Activated CD4-positive, alpha-beta T cell treated with anti-CD3 and anti-CD28 coated beads, Interleukin-2, amount 50 U/mL, for 1 hour (primary cell): Measurements from ENCODE around the gene SEC14L1.

Source experiments
- DNase-seq: peaks from one replicate; pipeline ENCODE4 v3.0.0-alpha.2; 2020

Gene SEC14L1

GRCh38 chr17:77216486-77216885 lies 75.7 kb downstream of the SEC14L1 start:
- no peak for DNase-seq

- DNase-seq: no peak
These were observed 76.4 kb downstream of the SEC14L1 start for GRCh38 chr17:77217123-77217522.

GRCh38 chr17:77217566-77217965 lies 76.8 kb downstream of the SEC14L1 start:
- no peak for DNase-seq

GRCh38 chr17:77218902-77219301 lies 78.1 kb downstream of the SEC14L1 start:
- DNase-seq: no peak

DNA sequence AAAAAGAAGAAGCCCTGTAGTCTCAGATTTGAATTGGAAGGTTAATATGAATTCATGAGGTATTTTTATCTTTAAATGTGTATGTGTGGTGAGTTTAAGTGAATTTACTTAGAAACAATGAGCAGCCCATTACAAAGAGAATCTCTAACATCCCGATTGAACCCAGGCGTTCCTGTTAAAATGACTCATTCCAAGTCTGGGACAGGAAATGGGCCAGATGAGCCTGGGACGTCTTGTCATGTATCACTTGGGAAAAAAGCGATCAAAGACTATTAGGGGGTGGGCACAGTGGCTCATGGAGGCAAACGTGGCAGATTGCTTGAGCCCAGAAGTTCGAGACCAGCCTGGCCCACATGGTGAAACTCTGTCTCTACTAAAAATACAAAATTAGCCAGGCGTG lies 81.6 kb downstream of the SEC14L1 start:
- no peak for DNase-seq

DNA sequence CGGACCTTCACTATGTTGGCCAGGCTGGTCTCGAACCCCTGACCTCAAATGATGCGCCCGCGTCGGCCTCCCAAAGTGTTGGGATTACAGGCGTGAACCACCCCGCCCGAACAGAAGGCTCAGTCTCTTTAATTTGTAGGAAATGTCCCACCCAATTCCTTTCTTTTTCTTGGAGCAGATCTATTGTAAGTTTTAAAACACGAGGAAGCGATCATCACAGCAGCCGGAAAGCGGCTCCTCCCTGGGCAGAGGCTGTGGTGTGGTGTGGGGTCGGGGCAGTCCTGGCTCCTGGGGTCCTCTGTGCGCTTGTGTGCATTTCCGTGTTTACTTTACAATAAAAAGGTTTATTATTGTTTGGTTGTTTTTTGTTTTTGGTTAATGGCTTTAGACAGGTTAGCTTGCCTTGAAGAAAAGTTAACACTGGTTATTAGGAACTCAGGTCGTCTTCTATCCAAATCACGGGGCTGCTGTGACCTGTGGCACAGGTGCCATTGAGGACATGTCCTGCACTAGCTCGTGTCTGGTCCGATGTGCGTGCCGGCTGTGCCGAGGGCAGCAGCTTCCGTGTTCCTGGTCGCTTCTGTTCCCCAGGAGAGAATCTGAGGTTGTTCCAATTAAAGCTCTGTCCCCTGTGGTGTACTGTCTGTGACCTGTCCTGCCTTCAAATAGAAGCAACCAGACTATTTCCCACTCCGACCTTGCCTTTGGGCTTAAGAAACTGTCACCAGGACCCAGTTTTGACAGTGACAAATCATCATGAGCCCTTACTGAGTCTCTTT lies 83.1 kb downstream of the SEC14L1 start:
- no peak for DNase-seq

DNA sequence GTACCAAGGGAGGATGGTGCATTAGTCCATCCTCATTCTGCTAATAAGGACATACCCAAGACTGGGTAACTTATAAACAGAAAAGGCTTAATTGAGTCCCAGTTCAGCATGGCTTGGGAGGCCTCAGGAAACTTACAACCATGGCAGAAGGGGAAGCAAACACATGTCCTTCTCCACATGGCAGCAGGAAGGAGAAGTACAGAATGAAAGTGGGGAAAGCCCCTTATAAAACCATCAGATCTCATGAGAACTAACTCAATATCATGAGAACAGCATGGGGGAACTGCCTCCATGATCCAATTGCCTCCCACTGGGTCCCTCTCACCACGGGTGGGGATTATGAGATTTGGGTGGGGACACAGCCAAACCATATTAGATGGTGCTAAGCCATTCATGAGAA lies 84.5 kb downstream of the SEC14L1 start:
- DNase-seq: no peak

GRCh38 chr17:77227461-77228240 lies 86.9 kb downstream of the SEC14L1 start:
- DNase-seq: no peak

DNA sequence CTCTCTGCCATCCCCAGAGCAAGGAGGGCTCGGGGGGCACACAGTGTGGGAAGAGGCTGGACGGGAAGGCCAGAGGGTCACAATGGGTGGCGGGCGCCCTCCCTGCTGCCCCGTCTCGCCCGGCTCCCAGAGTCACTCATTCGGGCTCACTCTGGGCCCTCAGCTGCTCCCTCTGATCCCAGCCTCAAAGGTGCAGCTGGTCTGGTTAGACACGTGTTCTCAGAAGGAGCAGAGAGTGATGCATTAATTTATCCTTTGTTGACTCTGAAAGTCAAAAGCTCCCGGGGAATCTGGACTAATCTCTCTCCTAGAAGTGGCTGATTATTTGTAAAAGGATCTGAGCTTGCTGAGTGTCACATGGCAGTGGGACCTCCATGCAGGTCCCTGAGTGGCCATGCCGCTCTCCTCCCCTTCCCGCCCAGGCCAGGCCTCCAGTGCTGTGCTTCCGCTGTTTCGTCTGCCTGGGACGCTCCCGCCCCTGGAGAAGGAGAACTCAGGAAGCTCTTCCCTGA lies 87.5 kb downstream of the SEC14L1 start:
- no peak for DNase-seq

DNA sequence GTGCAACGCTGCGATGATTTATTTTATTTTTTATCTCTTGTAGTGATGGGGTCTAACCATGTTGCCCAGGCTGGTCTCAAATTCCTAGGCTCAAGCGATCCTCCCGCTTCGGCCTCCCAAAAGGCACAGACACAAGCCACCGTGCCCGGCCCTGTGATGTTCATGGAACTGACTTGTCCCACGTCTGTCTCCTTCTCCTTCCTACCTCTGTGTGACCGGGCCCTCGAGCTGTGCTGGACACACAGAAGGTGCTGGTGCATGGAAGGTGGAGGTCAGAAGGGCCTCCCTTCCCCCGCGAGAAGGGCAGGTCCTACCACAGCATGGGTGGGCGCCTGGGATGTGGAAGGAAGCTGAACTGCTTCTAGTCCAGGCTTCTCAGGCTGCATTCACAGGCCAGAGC lies 88.0 kb downstream of the SEC14L1 start:
- DNase-seq: no peak

GRCh38 chr17:77229786-77230435 lies 89.1 kb downstream of the SEC14L1 start:
- no peak for DNase-seq

GRCh38 chr17:77230436-77230830 lies 89.7 kb downstream of the SEC14L1 start:
- no peak for DNase-seq

DNA sequence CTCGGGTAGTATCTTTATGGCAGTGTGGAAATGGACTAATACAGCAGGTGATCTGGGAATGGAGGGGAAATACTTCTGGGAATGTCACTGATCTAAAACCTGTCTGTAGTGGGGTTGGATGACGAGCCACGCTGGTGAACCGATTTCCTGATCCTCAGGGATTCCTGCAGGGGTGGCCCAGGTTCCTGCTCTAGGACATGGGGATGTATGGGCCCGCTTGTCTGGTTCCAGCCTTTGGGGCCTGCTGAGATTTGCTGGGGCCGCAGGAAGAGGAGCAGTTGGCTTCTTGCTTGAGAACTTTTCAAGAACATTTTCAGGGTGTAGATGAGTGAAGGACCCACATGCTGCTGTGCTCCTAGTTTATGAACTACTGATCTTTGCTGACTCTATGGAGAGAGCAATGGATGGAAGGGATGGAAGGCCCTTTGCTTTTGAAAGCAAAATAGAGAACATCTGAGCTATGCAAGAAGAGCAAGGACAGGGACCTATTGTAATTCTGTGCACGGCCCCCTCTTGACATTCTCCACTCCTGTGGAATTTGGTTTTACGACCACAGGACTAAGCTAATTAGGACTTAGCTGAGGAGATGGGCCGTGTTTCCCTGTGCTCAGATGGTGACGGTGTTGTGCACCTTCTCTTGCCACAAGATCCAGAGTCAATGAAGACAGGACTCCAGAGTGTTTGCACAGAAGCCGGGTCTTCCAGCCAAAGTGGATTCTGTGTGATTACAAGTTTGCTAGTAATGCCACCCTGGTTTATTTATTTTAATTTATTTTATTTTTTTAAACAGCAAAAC lies 90.5 kb downstream of the SEC14L1 start:
- no peak for DNase-seq

- no peak for DNase-seq
These were observed 92.4 kb downstream of the SEC14L1 start for GRCh38 chr17:77233127-77233526.

DNA sequence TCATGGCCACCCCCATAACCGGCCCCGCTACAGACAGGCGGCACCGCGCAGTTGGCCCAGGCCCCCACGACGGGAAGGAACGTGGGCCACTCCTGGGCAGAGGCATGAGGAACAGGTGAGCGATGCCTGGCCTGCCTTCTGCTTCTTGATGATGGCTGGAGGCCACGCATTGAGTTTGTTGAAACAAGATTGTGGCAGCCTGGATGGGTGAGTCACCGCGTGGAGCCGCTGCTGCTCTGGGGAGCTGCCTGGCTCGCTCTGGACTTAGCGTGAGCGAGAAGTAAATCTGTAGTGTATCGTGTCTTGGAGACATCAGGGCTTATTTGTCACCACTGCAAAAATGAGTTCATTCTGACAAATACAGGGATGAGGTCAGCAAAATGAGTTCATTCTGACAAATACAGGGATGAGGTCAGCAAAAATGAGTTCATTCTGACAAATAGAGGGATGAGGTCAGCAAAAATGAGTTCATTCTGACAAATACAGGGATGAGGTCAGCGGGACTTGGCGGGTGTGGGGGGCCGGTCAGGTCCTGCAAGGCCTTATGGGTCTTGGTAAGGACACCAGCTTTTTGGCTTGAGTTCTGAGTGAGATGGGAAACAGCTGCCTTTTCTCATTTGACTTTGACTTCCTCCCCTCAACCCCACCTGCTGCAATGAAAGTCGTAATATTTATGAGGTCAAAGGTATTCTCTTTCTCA lies 93.0 kb downstream of the SEC14L1 start:
- DNase-seq: no peak

GRCh38 chr17:77234695-77235094 lies 93.9 kb downstream of the SEC14L1 start:
- DNase-seq: no peak

DNA sequence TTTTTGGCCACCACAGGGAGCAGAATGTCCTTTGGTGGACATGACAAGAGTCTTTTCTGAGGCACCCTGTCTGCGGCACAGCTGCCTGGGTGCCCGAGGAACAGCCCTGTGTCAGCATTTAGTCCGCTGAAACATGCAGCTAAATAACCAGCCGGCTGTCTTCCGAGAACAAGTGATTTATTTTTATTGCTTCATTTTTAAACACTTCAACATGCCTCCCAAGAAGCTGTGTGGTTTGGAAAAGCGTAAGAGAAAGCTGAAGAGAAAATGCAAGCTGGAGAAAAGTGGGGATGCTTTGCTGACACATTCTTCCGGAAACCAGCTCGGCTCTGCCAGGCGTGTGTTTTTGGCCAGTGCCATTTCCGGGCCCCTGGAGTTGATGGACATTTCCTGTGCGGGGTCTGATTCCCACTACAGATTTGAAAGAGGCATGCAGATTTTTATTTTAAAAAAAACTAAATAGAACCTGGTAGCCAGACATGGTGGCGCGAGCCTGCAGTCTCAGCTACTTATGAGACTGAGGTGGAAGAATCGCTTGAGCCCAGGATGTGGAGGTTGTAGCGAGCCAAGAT lies 94.7 kb downstream of the SEC14L1 start:
- no peak for DNase-seq

- no peak for DNase-seq
These were observed 96.7 kb downstream of the SEC14L1 start for GRCh38 chr17:77237232-77238008.

- no peak for DNase-seq
These were observed 100.2 kb downstream of the SEC14L1 start for GRCh38 chr17:77240976-77241375.

GRCh38 chr17:77242118-77242851 lies 101.5 kb downstream of the SEC14L1 start:
- no peak for DNase-seq
